Activated CD8-positive, alpha-beta memory T cell treated with anti-CD3 and anti-CD28 coated beads, Interleukin-2, amount 10 ng/mL, durations not matched to agents 7 days and 5 days (primary cell): ENCODE data around the gene PHC3. TPM values are rescaled to one million over a fixed set of nuclear protein-coding genes. Genes with fewer than 3 reads are reported as not detected.

Source experiments
- ATAC-seq: fragments of 150-1000 bp; cut with Tn5 transposase; one replicate; pipeline ENCODE4 v1.10.0; 2021; ENCODE audit warnings: moderate library complexity
- CTCF ChIA-PET: fragments of 350-600 bp; sonication (Branson Sonifier 250); formaldehyde crosslinking; loops from one replicate; lab custom pipeline; 2021; ENCODE audit warnings: antibody characterized with exemption; lab: Charles Lee
- DNase-seq: peaks from one replicate; pipeline ENCODE4 v3.0.0-alpha.2; 2020
- H3K27ac Mint-ChIP-seq: one replicate; pipeline ENCODE4 v1.8.0; 2021; ENCODE audit warnings: mild to moderate bottlenecking, mixed read lengths
- H3K27me3 Mint-ChIP-seq: one replicate; pipeline ENCODE4 v1.8.0; 2021; ENCODE audit warnings: mixed read lengths
- H3K36me3 Mint-ChIP-seq: one replicate; pipeline ENCODE4 v1.8.0; 2021; ENCODE audit warnings: mild to moderate bottlenecking, mixed read lengths
- H3K4me1 Mint-ChIP-seq: one replicate; pipeline ENCODE4 v1.8.0; 2021; ENCODE audit warnings: mixed read lengths
- H3K4me3 Mint-ChIP-seq: one replicate; pipeline ENCODE4 v1.8.0; 2021; ENCODE audit warnings: mild to moderate bottlenecking, moderate library complexity, mixed read lengths
- H3K9me3 Mint-ChIP-seq: one replicate; pipeline ENCODE4 v1.8.0; 2022; ENCODE audit warnings: low read depth, mixed read lengths
- total RNA-seq, 2 experiments: library from RNA; stranded (reverse); gene quantifications; one replicate each; pipeline ENCODE4 v1.2.3, GENCODE V29; 2021

Gene PHC3
- total RNA-seq, 2 experiments from 2014 or later, result 51.4 to 78.3 TPM

DNA sequence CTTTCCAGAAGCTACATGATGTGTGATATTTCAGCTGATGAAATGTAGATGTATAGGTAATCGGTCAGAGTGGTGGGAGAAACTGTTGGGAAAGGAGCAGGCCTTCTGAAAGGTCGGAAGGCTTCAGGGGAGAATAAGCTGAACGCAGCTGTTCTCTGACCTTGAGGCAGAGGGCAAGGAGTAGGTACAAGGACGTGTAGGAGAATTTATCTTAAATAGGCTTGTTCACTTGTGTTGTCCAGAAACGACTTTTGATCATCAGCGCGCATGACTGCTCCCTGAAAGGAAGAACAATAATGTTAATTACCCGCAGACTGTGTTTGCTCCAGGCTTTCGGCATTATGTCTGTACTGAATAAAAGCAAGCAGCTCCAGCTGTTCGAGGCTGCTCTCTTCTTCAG lies 104.2 kb downstream of the PHC3 start:
- no peak for DNase-seq

DNA sequence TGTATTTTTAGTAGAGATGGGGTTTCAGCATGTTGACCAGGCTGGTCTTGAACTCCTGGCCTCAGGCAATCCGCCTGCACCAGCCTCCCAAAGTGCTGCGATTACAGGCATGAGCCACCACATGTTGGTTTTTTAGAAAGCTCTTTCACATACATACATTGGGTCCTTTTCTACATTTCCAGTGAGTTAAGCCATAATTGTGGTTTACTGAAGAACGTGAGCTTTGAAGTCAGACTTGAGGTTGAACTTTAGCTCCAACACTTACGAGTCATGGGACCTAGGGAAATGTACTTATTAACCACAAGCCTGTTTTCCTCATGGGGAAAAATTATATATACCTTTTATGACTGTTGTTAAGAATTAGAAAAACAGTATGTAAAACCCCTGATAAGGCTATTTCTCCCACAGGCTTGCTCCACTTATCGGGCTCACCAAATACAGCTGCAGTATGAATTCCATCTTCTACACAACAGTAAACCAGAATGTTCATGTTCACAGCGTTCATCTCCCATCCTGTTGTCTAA lies 104.8 kb downstream of the PHC3 start:
- CTCF ChIA-PET, result no interaction called here
- H3K27me3 Mint-ChIP-seq, result no peaks in the 10 kb centered on the region

More for the DNA sequence above, 104.2 kb downstream of the PHC3 start:
- Mint-ChIP-seq H3K27ac (no peak overlapping the region), H3K36me3 (peaks cover 18% of the 10 kb centered on the region), H3K4me3 (no peak overlapping the region), H3K27me3 (no peaks in the 10 kb centered on the region), H3K4me1 (no peaks in the 10 kb centered on the region), H3K9me3 (peaks cover 4% of the 10 kb centered on the region)
- CTCF ChIA-PET, result no interaction called here
- no peak for ATAC-seq

DNA sequence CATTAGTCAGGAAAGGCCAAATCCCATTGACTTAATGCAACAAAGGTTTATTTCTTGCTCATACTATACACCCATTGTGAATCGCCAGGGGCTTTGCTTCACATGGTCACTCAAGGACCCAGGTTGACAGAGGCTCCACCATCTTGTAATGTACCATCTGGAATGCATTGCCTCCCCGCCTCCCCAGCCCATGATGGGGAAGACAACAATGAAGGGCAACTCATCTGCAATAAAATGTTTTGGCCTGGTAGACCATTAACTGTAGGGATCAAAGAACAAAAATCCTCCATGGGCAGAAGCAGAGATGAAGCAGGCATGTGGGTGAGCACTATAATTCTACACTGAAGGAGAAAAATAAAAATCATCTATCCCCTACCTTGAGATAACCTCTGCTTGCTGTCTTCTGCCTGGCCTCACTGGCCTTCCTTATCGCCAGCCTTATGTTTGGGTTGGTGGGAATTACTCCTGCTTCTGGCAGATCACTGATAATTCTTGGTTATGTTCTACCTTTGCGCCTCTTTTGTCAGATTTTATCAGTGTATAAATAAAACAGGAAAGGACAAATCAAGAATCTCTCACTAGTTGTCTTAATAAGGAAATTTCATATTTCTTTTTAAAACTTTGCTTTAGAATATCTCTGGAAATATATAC lies 106.0 kb downstream of the PHC3 start:
- DNase-seq, result no peak
- CTCF ChIA-PET, result no interaction called here
- Mint-ChIP-seq H3K27ac (no peak overlapping the region), H3K9me3 (peaks cover 4% of the 10 kb centered on the region), H3K4me1 (no peaks in the 10 kb centered on the region), H3K4me3 (no peak overlapping the region), H3K36me3 (peaks cover 25% of the 10 kb centered on the region), H3K27me3 (no peaks in the 10 kb centered on the region)
- no peak for ATAC-seq

More for the DNA sequence above, 104.8 kb downstream of the PHC3 start:
- DNase-seq (no peak), ATAC-seq (no peak)
- Mint-ChIP-seq H3K27ac (no peak overlapping the region), H3K36me3 (peaks cover 21% of the 10 kb centered on the region), H3K9me3 (peaks cover 4% of the 10 kb centered on the region), H3K4me1 (no peaks in the 10 kb centered on the region), H3K4me3 (no peak overlapping the region)

DNA sequence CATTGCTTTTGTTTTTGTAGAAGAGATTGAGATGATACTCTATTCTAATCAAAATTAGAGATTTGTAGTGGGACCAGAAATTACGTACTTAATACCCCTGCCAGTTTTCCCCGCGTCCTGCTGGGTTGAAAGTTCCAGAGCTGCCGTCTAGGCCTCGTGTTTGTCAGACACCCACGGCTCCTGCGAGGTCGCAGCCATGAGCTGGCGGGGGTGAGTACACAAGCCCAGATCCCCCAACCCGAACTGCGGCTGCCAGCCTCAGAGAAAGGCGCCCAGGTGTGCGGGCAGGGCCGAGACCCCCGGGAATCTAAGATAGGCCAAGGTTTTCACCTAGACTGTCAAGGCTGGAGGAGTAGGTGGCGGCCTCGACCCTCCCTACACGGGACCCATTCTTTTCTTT lies 117.4 kb downstream of the PHC3 start:
- no peaks in the 10 kb centered on the region for H3K9me3 Mint-ChIP-seq
- H3K27me3 Mint-ChIP-seq, result no peaks in the 10 kb centered on the region
- DNase-seq, result no peak
- peaks cover 4% of the 10 kb centered on the region for H3K4me1 Mint-ChIP-seq
- CTCF ChIA-PET, result no interaction called here
- ATAC-seq, result no peak
- no peak overlapping the region for H3K4me3 Mint-ChIP-seq
- H3K27ac Mint-ChIP-seq, result no peak overlapping the region
- peaks cover 5% of the 10 kb centered on the region for H3K36me3 Mint-ChIP-seq

DNA sequence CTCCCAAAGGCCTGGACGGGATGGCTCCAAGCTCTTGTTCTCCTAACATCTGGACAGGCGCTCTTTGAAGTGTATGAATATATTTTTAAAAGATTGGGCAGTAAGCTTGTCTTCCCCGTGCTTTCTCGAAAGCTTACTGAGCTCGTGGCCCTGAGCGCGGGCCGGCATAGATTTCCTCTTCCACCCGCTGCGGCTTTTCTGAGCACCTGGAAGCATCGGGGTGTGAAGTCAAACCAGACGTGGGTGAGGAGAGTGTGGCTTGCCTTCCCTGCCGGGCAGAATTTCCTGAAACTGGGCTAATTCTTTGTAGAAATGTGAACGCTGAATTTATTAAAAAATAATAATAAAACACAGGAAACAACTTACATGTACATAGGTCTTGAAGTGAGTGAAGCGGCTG lies 117.8 kb downstream of the PHC3 start:
- DNase-seq (no peak), ATAC-seq (no peak)
- no peaks in the 10 kb centered on the region for H3K27me3 Mint-ChIP-seq
- H3K4me1 Mint-ChIP-seq, result peaks cover 6% of the 10 kb centered on the region
- H3K4me3 Mint-ChIP-seq, result no peak overlapping the region
- H3K9me3 Mint-ChIP-seq, result no peaks in the 10 kb centered on the region
- CTCF ChIA-PET, result no interaction called here
- peaks cover 4% of the 10 kb centered on the region for H3K36me3 Mint-ChIP-seq
- no peak overlapping the region for H3K27ac Mint-ChIP-seq

DNA sequence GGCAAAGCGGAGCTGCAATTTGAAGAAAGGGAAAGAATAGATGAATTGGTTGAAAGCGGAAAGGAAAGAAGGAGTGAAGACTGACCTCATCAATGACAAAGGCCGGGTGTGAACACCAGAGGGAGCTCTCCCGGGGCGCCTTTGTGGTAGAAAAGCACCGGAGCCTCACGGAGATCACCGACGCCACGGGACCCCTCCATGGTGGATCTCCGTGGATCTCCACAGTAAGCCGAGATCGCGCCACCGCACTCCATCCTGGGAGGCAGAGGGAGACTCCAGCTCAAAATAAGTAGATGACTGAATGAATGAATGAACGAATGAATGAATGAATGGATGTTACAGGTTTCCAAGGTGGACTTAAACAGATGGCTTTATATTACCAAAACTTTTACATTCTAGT lies 118.8 kb downstream of the PHC3 start:
- Mint-ChIP-seq H3K36me3 (peaks cover 4% of the 10 kb centered on the region), H3K4me1 (peaks cover 14% of the 10 kb centered on the region), H3K27ac (no peak overlapping the region), H3K27me3 (no peaks in the 10 kb centered on the region), H3K9me3 (no peaks in the 10 kb centered on the region), H3K4me3 (no peak overlapping the region)
- DNase-seq (no peak), ATAC-seq (no peak)
- CTCF ChIA-PET, result interaction anchor here (0.6 kb wide), 1 partner anchor 56 kb away, joined by 3 read pairs; no protein-coding TSS in a partner anchor

DNA sequence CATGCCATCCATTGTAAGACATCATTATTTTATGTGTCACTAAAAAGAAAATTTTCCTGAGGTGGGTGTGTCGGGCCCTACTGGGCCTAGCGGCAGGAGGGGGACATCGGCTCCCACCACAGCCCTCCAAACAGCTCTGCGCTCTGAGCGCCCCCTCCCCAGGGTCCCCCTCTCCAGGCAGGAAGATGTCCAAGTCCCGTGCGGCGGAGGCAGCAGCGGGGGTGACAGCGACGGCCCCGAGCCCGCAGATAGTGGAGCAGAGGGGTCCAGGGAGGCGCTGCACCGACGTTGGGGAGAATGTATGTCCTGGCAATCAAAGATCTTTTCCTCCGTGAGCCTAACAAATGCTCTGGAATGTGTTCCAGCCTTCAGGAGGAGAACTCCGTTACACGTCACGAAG lies 119.5 kb downstream of the PHC3 start:
- H3K36me3 Mint-ChIP-seq, result peaks cover 4% of the 10 kb centered on the region
- no peaks in the 10 kb centered on the region for H3K9me3 Mint-ChIP-seq
- no peaks in the 10 kb centered on the region for H3K27me3 Mint-ChIP-seq
- H3K4me3 Mint-ChIP-seq, result no peak overlapping the region
- peaks cover 21% of the 10 kb centered on the region for H3K4me1 Mint-ChIP-seq
- CTCF ChIA-PET, result no interaction called here
- DNase-seq, result no peak
- ATAC-seq, result no peak
- H3K27ac Mint-ChIP-seq, result no peak overlapping the region

DNA sequence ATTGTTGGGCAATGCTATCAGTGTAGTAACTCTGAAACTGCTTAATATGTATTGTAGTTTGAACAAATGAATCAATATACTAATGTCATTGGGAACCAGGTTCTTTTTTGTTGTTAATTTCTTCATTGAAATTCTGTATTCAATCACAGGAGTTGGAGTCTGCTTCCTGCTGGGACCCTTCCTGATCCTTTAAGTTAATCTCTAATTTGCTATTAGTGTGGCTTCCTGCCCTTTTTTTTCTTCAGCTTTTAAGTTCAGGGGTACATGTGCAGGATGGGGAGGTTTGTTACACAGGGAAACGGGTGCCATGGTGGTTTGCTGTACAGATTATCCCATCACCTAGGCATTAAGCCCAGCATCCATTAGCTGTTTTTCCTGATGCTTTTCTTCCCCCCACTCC lies 122.1 kb downstream of the PHC3 start:
- DNase-seq (no peak), ATAC-seq (no peak)
- CTCF ChIA-PET, result interaction anchor here (1.1 kb wide), 1 partner anchor 22 kb away, joined by 4 read pairs; the partner anchor contains the start of gene GPR160
- Mint-ChIP-seq H3K4me3 (no peak overlapping the region), H3K36me3 (peaks cover 2% of the 10 kb centered on the region), H3K27ac (no peak overlapping the region), H3K27me3 (no peaks in the 10 kb centered on the region), H3K9me3 (no peaks in the 10 kb centered on the region), H3K4me1 (peaks cover 46% of the 10 kb centered on the region)

DNA sequence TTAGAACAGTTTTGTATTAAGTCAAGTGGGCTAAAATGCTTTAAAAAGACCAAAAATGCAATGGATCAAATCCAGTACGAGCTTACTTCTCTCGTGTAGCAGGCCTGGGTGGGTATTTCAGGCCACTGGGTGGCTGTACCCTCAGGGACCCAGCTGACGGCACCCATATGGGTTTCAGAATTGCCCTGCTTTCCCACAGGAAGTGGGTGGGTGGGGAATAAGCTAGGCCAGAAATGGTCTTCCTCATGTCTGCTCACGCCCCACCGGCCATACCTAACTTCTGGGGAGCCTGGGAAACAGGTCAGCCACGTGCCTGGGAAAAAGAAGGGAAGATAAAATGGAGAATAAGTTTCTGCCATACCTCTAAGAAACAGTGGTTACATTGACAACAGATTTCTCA lies 123.4 kb downstream of the PHC3 start:
- peak; percentile 57 for DNase-seq
- Mint-ChIP-seq H3K27me3 (no peaks in the 10 kb centered on the region), H3K36me3 (peaks cover 2% of the 10 kb centered on the region), H3K4me3 (peak overlapping the region; percentile 52), H3K4me1 (peaks cover 51% of the 10 kb centered on the region), H3K27ac (peak overlapping the region; percentile 77), H3K9me3 (no peaks in the 10 kb centered on the region)
- CTCF ChIA-PET, result interaction anchor here (1.0 to 1.9 kb wide), 4 partner anchors 12 to 71 kb away, joined by 3 to 6 read pairs (median 4); no protein-coding TSS in a partner anchor
- ATAC-seq, result no peak

DNA sequence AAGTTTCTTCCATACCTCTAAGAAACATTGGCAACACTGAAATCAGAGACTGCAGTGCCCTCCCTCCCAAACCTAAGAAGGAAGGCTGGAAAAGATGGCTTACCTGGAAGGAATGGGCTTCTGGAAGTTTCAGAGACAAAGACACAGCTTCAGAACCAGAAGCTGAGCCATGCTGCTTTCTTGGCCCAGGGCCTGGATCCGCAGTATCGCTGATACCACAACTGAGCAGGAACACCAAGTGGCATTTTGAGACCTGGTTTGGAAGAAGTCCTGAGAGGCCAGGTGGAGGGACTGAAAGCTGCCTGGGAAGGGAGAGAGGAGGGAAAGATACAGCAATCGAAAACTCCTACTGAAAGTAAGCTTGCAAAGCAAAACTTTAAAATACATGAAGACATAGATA lies 124.0 kb downstream of the PHC3 start:
- Mint-ChIP-seq H3K4me3 (peak overlapping the region; percentile 52), H3K36me3 (peaks cover 4% of the 10 kb centered on the region), H3K27ac (peak overlapping the region; percentile 77), H3K27me3 (no peaks in the 10 kb centered on the region), H3K9me3 (no peaks in the 10 kb centered on the region), H3K4me1 (peaks cover 51% of the 10 kb centered on the region)
- CTCF ChIA-PET, result interaction anchor here (1.0 to 2.2 kb wide), 6 partner anchors 12 to 300 kb away, joined by 3 to 6 read pairs (median 4); partner anchors contain the start of genes GPR160 and SKIL
- no peak for ATAC-seq
- DNase-seq, result no peak

DNA sequence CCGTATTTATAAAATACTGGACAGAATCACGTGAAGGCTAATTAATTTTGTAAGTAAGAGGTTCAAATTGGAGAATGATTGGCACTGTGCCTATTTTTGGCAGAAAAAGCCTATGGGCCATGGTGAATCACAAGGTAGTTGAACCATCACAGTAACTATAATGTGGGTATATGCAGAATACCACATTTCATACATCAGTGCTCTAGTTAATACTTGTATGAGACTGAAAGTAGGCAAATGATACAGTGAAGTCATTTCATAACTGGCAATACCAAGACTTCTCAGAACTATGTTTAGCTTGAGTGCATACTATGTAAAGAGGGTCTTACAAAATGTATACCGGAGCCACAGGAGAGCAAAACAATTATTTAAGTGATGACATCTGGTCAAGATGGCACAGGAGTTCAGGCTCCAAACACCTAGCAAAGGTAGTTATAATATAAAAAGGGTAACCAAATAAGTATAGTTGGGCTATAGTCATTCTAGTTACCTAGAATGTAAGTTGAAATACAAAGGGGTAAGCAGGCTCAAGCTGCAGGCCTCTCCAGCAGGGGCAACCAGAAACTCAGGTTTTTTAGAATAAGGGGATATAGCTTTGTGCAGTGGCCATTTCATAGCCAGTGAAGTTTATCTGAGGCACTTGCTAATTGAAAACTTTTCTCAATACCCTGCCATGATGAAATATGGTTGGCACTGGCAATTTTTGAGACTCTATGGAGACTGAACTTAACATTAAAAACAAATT lies 124.7 kb downstream of the PHC3 start:
- no peaks in the 10 kb centered on the region for H3K27me3 Mint-ChIP-seq
- H3K27ac Mint-ChIP-seq, result peak overlapping the region; percentile 77
- DNase-seq (no peak), ATAC-seq (peak; percentile 84)
- peaks cover 51% of the 10 kb centered on the region for H3K4me1 Mint-ChIP-seq
- peak overlapping the region; percentile 52 for H3K4me3 Mint-ChIP-seq
- CTCF ChIA-PET, result interaction anchor here (1.1 to 2.2 kb wide), 4 partner anchors 11 to 300 kb away, joined by 3 to 6 read pairs (median 4); partner anchors contain the start of genes GPR160 and SKIL
- H3K36me3 Mint-ChIP-seq, result peaks cover 5% of the 10 kb centered on the region
- no peaks in the 10 kb centered on the region for H3K9me3 Mint-ChIP-seq

DNA sequence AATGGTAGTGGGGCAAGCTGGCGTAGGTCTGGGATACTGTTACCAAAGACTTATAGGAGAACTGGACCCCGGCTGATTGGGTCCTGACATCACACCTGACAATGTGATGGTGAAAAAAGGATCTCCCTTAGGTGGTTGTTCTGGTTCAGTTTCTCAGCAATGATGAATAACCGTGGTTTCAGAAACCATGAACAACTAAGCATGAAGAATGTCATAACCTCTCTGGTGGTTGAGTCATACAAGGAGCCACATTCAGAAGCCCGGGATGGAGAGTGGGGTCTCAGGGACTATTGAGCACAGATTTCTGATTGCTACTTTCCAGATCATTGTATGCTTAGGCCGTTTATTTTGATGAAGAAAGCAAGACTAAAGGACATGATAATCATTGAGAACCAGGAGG lies 126.3 kb downstream of the PHC3 start:
- Mint-ChIP-seq H3K27me3 (no peaks in the 10 kb centered on the region), H3K36me3 (peaks cover 5% of the 10 kb centered on the region), H3K27ac (peak overlapping the region; percentile 33), H3K4me3 (no peak overlapping the region), H3K4me1 (peaks cover 51% of the 10 kb centered on the region), H3K9me3 (no peaks in the 10 kb centered on the region)
- CTCF ChIA-PET, result interaction anchor here (1.3 to 4.1 kb wide), 7 partner anchors 16 to 192 kb away, joined by 3 to 19 read pairs (median 6); partner anchors contain the start of gene GPR160
- DNase-seq, result peak; percentile 48
- ATAC-seq, result peak; percentile 55

DNA sequence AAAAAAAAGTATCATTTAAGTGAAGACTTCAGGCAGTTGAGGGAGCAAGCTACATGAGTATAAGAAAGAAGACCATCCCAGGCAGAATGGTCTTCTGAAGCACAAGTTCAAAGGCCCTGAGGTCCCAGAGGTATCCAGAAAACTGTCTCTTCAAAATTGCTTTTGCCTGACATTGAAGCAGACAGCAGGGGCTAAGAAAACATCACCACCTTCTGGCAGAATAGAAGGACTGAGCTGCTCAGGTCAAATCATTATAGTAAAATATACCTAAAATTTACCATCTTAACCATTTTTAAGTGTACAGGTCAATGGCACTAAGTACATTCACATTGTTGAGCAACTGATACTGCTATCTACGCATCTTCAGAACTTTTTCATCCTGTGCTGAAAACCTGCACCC lies 127.3 kb downstream of the PHC3 start:
- CTCF ChIA-PET, result interaction anchor here (0.8 to 4.1 kb wide), 13 partner anchors 8 to 308 kb away, joined by 3 to 19 read pairs (median 4); partner anchors contain the start of gene GPR160
- no peaks in the 10 kb centered on the region for H3K9me3 Mint-ChIP-seq
- peaks cover 5% of the 10 kb centered on the region for H3K36me3 Mint-ChIP-seq
- H3K4me3 Mint-ChIP-seq, result no peak overlapping the region
- no peaks in the 10 kb centered on the region for H3K27me3 Mint-ChIP-seq
- peaks cover 47% of the 10 kb centered on the region for H3K4me1 Mint-ChIP-seq
- ATAC-seq (no peak), DNase-seq (no peak)
- H3K27ac Mint-ChIP-seq, result no peak overlapping the region
